GM19351 (cell line): ENCODE results near the gene PRSS56.

Experiments
- ATAC-seq: cut with Tn5 transposase; IDR thresholded peaks from one replicate; pipeline ENCODE4 v1.9.1; 2021; ENCODE audit warnings: mild to moderate bottlenecking, moderate library complexity; ENCODE audit not compliant: unreplicated experiment

The PRSS56 gene

GRCh38 chr2:232501794-232502390 lies 18.3 kb upstream of the PRSS56 start:
- no peak for ATAC-seq

GRCh38 chr2:232502511-232502910 lies 17.7 kb upstream of the PRSS56 start:
- no peak for ATAC-seq

- no peak for ATAC-seq
Measured at GRCh38 chr2:232502911-232503808, 17.0 kb upstream of the PRSS56 start.

- ATAC-seq = no peak
Measured at GRCh38 chr2:232503809-232504323, 16.3 kb upstream of the PRSS56 start.

GRCh38 chr2:232504438-232504837 lies 15.8 kb upstream of the PRSS56 start:
- ATAC-seq = no peak

- ATAC-seq = no peak
Measured at GRCh38 chr2:232505856-232506255, 14.3 kb upstream of the PRSS56 start.

GRCh38 chr2:232506709-232507108 lies 13.5 kb upstream of the PRSS56 start:
- ATAC-seq = no peak

- ATAC-seq = no peak
Measured at GRCh38 chr2:232508251-232508650, 11.9 kb upstream of the PRSS56 start.

GRCh38 chr2:232511336-232511890 lies 8.8 kb upstream of the PRSS56 start:
- no peak for ATAC-seq

- ATAC-seq = no peak
Measured at GRCh38 chr2:232512602-232513001, 7.6 kb upstream of the PRSS56 start.

GRCh38 chr2:232513353-232513752 lies 6.8 kb upstream of the PRSS56 start:
- ATAC-seq = no peak

- ATAC-seq = no peak
Measured at GRCh38 chr2:232515639-232516038, 4.5 kb upstream of the PRSS56 start.

- ATAC-seq = no peak
Measured at GRCh38 chr2:232516551-232516950, 3.6 kb upstream of the PRSS56 start.

GRCh38 chr2:232518844-232519243 lies 1.3 kb upstream of the PRSS56 start:
- no peak for ATAC-seq

GRCh38 chr2:232520489-232520888 lies 301 bp downstream of the PRSS56 start:
- ATAC-seq = no peak

GRCh38 chr2:232521098-232521497 lies 910 bp downstream of the PRSS56 start:
- ATAC-seq = no peak

- ATAC-seq = peak; percentile 45
Measured at GRCh38 chr2:232521959-232522622, 1.9 kb downstream of the PRSS56 start.

GRCh38 chr2:232522623-232523401 lies 2.6 kb downstream of the PRSS56 start:
- no peak for ATAC-seq

GRCh38 chr2:232523402-232523681 lies 3.2 kb downstream of the PRSS56 start:
- no peak for ATAC-seq

- no peak for ATAC-seq
Measured at GRCh38 chr2:232523682-232524597, 3.8 kb downstream of the PRSS56 start.
